Stimulated activated CD4-positive, alpha-beta T cell treated with anti-CD3 and anti-CD28 coated beads, Interleukin-12 subunit alpha, Interleukin-12 subunit beta, amount 100 ng/mL, for 4 hours (primary cell): ENCODE data around the gene CNTNAP5.

Experiments used
- DNase-seq: peaks from one replicate; pipeline ENCODE4 v3.0.0-alpha.2; 2020

The CNTNAP5 gene

GRCh38 chr2:124953921-124954320, 928.8 kb downstream of the CNTNAP5 start:
- DNase-seq = no peak

GRCh38 chr2:124959581-124959980, 934.5 kb downstream of the CNTNAP5 start:
- no peak for DNase-seq

DNA sequence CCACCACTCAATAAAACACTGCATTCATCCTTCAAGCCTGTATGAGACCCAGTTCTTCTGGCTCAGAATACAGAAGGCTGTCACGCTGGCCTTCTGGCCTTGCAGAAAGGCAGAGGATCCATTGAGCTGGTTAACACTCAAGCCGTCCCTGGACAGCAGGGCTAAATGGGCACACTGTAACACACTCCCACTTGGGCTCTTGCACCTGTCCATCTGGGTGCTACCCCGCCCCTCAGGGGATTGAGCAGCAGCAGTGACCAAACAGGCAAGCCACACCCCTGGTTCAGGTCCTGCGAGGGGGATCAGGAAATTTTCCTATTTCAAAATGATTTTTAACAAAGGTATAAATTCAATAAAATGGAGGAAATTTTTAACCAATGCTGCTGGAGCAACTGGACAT, 936.0 kb downstream of the CNTNAP5 start:
- DNase-seq = no peak
